GM18858 (cell line): ENCODE measurements around the gene ZCCHC7.

Source experiments
- ATAC-seq: cut with Tn5 transposase; IDR thresholded peaks from one replicate; pipeline ENCODE4 v1.9.1; 2021; ENCODE audit not compliant: unreplicated experiment

Gene ZCCHC7

GRCh38 chr9:37370282-37370681 lies 249.9 kb downstream of the ZCCHC7 start:
- ATAC-seq = no peak

GRCh38 chr9:37370968-37371563 lies 250.7 kb downstream of the ZCCHC7 start:
- peak; percentile 57 for ATAC-seq

- no peak for ATAC-seq
Observed at GRCh38 chr9:37371565-37372464, 251.4 kb downstream of the ZCCHC7 start.

- ATAC-seq = no peak
Observed at GRCh38 chr9:37372839-37373238, 252.5 kb downstream of the ZCCHC7 start.

- no peak for ATAC-seq
Observed at GRCh38 chr9:37373621-37374020, 253.2 kb downstream of the ZCCHC7 start.

- peak; percentile 31 for ATAC-seq
Observed at GRCh38 chr9:37374892-37375291, 254.5 kb downstream of the ZCCHC7 start.

- no peak for ATAC-seq
Observed at GRCh38 chr9:37377688-37378612, 257.6 kb downstream of the ZCCHC7 start.

- ATAC-seq = no peak
Observed at GRCh38 chr9:37378613-37379004, 258.2 kb downstream of the ZCCHC7 start.

- no peak for ATAC-seq
Observed at GRCh38 chr9:37379835-37380234, 259.5 kb downstream of the ZCCHC7 start.

GRCh38 chr9:37380570-37380969 lies 260.2 kb downstream of the ZCCHC7 start:
- ATAC-seq = no peak

GRCh38 chr9:37381094-37381741 lies 260.8 kb downstream of the ZCCHC7 start:
- ATAC-seq = no peak

- ATAC-seq = no peak
Observed at GRCh38 chr9:37382161-37382981, 262.0 kb downstream of the ZCCHC7 start.

GRCh38 chr9:37382982-37383357 lies 262.6 kb downstream of the ZCCHC7 start:
- ATAC-seq = no peak

- no peak for ATAC-seq
Observed at GRCh38 chr9:37383393-37383792, 263.0 kb downstream of the ZCCHC7 start.

GRCh38 chr9:37383876-37384746 lies 263.7 kb downstream of the ZCCHC7 start:
- ATAC-seq = no peak

GRCh38 chr9:37385286-37385685 lies 264.9 kb downstream of the ZCCHC7 start:
- ATAC-seq = no peak

- no peak for ATAC-seq
Observed at GRCh38 chr9:37386988-37387387, 266.6 kb downstream of the ZCCHC7 start.

GRCh38 chr9:37390759-37391158 lies 270.4 kb downstream of the ZCCHC7 start:
- peak; percentile 87 for ATAC-seq

- no peak for ATAC-seq
Observed at GRCh38 chr9:37392272-37392671, 271.9 kb downstream of the ZCCHC7 start.
